ENCODE measurements around the gene PLA2G4E.
A peak's percentile ranks its signal among the peaks of the same experiment; 100 is the strongest.

The PLA2G4E gene

GRCh38 chr15:41965441-41966413 lies 55.1 kb downstream of the PLA2G4E start:
- peak overlapping the region; percentile 93 for H3K27ac Mint-ChIP-seq
- no peaks in the 10 kb centered on the region for H3K9me3 Mint-ChIP-seq
- H3K27me3 Mint-ChIP-seq = no peaks in the 10 kb centered on the region
- intact Hi-C loops (cut with micrococcal nuclease) = loop anchor here (5.0 kb wide), 1 partner anchor 48 kb away; no protein-coding TSS in a partner anchor
- H3K36me3 Mint-ChIP-seq (ENCODE audit: low read depth) = peaks cover 83% of the 10 kb centered on the region
- peaks cover 69% of the 10 kb centered on the region for H3K4me1 Mint-ChIP-seq (ENCODE audit: low read depth)
- H3K4me3 Mint-ChIP-seq = peak overlapping the region; percentile 67

- peaks cover 81% of the 10 kb centered on the region for H3K36me3 Mint-ChIP-seq (ENCODE audit: low read depth)
- no peak overlapping the region for H3K4me3 Mint-ChIP-seq
- no peaks in the 10 kb centered on the region for H3K27me3 Mint-ChIP-seq
- H3K27ac Mint-ChIP-seq = no peak overlapping the region
- intact Hi-C loops (cut with micrococcal nuclease) = no loop called here
- H3K4me1 Mint-ChIP-seq (ENCODE audit: low read depth) = peaks cover 53% of the 10 kb centered on the region
- no peaks in the 10 kb centered on the region for H3K9me3 Mint-ChIP-seq
Observed at GRCh38 chr15:41961595-41962202, 59.1 kb downstream of the PLA2G4E start.

GRCh38 chr15:41961001-41961518 lies 59.8 kb downstream of the PLA2G4E start:
- H3K36me3 Mint-ChIP-seq (ENCODE audit: low read depth) = peaks cover 81% of the 10 kb centered on the region
- no peaks in the 10 kb centered on the region for H3K27me3 Mint-ChIP-seq
- H3K27ac Mint-ChIP-seq = no peak overlapping the region
- H3K9me3 Mint-ChIP-seq = no peaks in the 10 kb centered on the region
- H3K4me1 Mint-ChIP-seq (ENCODE audit: low read depth) = peaks cover 50% of the 10 kb centered on the region
- intact Hi-C loops (cut with micrococcal nuclease) = no loop called here
- no peak overlapping the region for H3K4me3 Mint-ChIP-seq

- Mint-ChIP-seq H3K36me3 (ENCODE audit: low read depth) (peaks cover 82% of the 10 kb centered on the region), H3K27me3 (no peaks in the 10 kb centered on the region), H3K27ac (peak overlapping the region; percentile 38), H3K4me3 (no peak overlapping the region), H3K4me1 (ENCODE audit: low read depth) (peaks cover 60% of the 10 kb centered on the region), H3K9me3 (no peaks in the 10 kb centered on the region)
- intact Hi-C loops (cut with micrococcal nuclease) = no loop called here
Observed at GRCh38 chr15:41958002-41958420, 62.8 kb downstream of the PLA2G4E start.

GRCh38 chr15:41957021-41957897 lies 63.6 kb downstream of the PLA2G4E start:
- Mint-ChIP-seq H3K4me1 (ENCODE audit: low read depth) (peaks cover 64% of the 10 kb centered on the region), H3K27ac (peak overlapping the region; percentile 38), H3K27me3 (no peaks in the 10 kb centered on the region), H3K36me3 (ENCODE audit: low read depth) (peaks cover 83% of the 10 kb centered on the region), H3K4me3 (no peak overlapping the region), H3K9me3 (no peaks in the 10 kb centered on the region)
- intact Hi-C loops (cut with micrococcal nuclease) = no loop called here

- H3K36me3 Mint-ChIP-seq (ENCODE audit: low read depth) = peaks cover 81% of the 10 kb centered on the region
- peak overlapping the region; percentile 30 for H3K27ac Mint-ChIP-seq
- no peak overlapping the region for H3K4me3 Mint-ChIP-seq
- H3K9me3 Mint-ChIP-seq = no peaks in the 10 kb centered on the region
- intact Hi-C loops (cut with micrococcal nuclease) = no loop called here
- peaks cover 62% of the 10 kb centered on the region for H3K4me1 Mint-ChIP-seq (ENCODE audit: low read depth)
- H3K27me3 Mint-ChIP-seq = no peaks in the 10 kb centered on the region
Observed at GRCh38 chr15:41955807-41956525, 64.9 kb downstream of the PLA2G4E start.

GRCh38 chr15:41955100-41955499 lies 65.7 kb downstream of the PLA2G4E start:
- Mint-ChIP-seq H3K36me3 (ENCODE audit: low read depth) (peaks cover 87% of the 10 kb centered on the region), H3K4me3 (no peak overlapping the region), H3K27ac (peak overlapping the region; percentile 30), H3K9me3 (no peaks in the 10 kb centered on the region), H3K27me3 (no peaks in the 10 kb centered on the region), H3K4me1 (ENCODE audit: low read depth) (peaks cover 68% of the 10 kb centered on the region)
- intact Hi-C loops (cut with micrococcal nuclease) = no loop called here

GRCh38 chr15:41954036-41954435 lies 66.8 kb downstream of the PLA2G4E start:
- H3K27ac Mint-ChIP-seq = peak overlapping the region; percentile 85
- H3K27me3 Mint-ChIP-seq = no peaks in the 10 kb centered on the region
- H3K4me3 Mint-ChIP-seq = no peak overlapping the region
- peaks cover 84% of the 10 kb centered on the region for H3K36me3 Mint-ChIP-seq (ENCODE audit: low read depth)
- intact Hi-C loops (cut with micrococcal nuclease) = no loop called here
- peaks cover 75% of the 10 kb centered on the region for H3K4me1 Mint-ChIP-seq (ENCODE audit: low read depth)
- H3K9me3 Mint-ChIP-seq = no peaks in the 10 kb centered on the region

- Mint-ChIP-seq H3K4me3 (no peak overlapping the region), H3K36me3 (ENCODE audit: low read depth) (peaks cover 85% of the 10 kb centered on the region), H3K27me3 (no peaks in the 10 kb centered on the region), H3K4me1 (ENCODE audit: low read depth) (peaks cover 60% of the 10 kb centered on the region), H3K9me3 (no peaks in the 10 kb centered on the region), H3K27ac (peak overlapping the region; percentile 85)
- intact Hi-C loops (cut with micrococcal nuclease) = no loop called here
Observed at GRCh38 chr15:41952013-41952563, 68.8 kb downstream of the PLA2G4E start.

- peak overlapping the region; percentile 85 for H3K27ac Mint-ChIP-seq
Observed at GRCh38 chr15:41951571-41951970, 69.3 kb downstream of the PLA2G4E start.

GRCh38 chr15:41950489-41950888 lies 70.4 kb downstream of the PLA2G4E start:
- Mint-ChIP-seq H3K4me3 (no peak overlapping the region), H3K9me3 (no peaks in the 10 kb centered on the region), H3K27ac (peak overlapping the region; percentile 68), H3K27me3 (no peaks in the 10 kb centered on the region), H3K36me3 (ENCODE audit: low read depth) (peaks cover 85% of the 10 kb centered on the region), H3K4me1 (ENCODE audit: low read depth) (peaks cover 54% of the 10 kb centered on the region)
- intact Hi-C loops (cut with micrococcal nuclease) = no loop called here

More at GRCh38 chr15:41951571-41951970, 69.3 kb downstream of the PLA2G4E start:
- Mint-ChIP-seq H3K4me3 (no peak overlapping the region), H3K36me3 (ENCODE audit: low read depth) (peaks cover 85% of the 10 kb centered on the region), H3K27me3 (no peaks in the 10 kb centered on the region), H3K9me3 (no peaks in the 10 kb centered on the region), H3K4me1 (ENCODE audit: low read depth) (peaks cover 55% of the 10 kb centered on the region)
- intact Hi-C loops (cut with micrococcal nuclease) = no loop called here

GRCh38 chr15:41950127-41950483 lies 70.7 kb downstream of the PLA2G4E start:
- H3K27me3 Mint-ChIP-seq = no peaks in the 10 kb centered on the region
- peak overlapping the region; percentile 68 for H3K27ac Mint-ChIP-seq

More at GRCh38 chr15:41950127-41950483, 70.7 kb downstream of the PLA2G4E start:
- Mint-ChIP-seq H3K4me1 (ENCODE audit: low read depth) (peaks cover 54% of the 10 kb centered on the region), H3K36me3 (ENCODE audit: low read depth) (peaks cover 85% of the 10 kb centered on the region), H3K4me3 (no peak overlapping the region), H3K9me3 (no peaks in the 10 kb centered on the region)
- intact Hi-C loops (cut with micrococcal nuclease) = no loop called here

All from dendritic cell treated with granulocyte-macrophage colony-stimulating factor and Interleukin-4, amounts not matched to agents 40 ng/mL and 50 ng/mL, for 4 days (primary cell).